ENCODE measurements around the gene BRAF.

Gene BRAF

DNA sequence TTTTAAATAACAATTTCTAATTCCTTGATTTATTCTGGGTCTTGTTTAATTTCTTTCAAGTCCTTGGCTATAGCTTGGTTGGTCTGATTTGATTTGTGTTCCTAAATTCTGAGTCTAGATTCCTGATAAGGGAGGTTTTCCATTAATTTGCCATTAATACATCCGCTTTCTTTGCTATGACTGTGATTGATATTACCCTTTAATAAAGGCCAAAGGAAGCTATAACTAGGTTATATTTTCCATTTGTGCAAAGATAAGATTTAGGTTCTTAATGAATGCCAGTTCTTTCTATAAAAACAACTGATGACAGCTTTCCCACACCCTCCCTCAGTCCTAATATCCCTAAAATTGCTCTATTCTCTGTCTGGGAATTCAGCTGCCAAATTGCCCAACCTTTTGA lies 200.0 kb downstream of the BRAF start:
- TF ChIP-seq, protein P1, sequence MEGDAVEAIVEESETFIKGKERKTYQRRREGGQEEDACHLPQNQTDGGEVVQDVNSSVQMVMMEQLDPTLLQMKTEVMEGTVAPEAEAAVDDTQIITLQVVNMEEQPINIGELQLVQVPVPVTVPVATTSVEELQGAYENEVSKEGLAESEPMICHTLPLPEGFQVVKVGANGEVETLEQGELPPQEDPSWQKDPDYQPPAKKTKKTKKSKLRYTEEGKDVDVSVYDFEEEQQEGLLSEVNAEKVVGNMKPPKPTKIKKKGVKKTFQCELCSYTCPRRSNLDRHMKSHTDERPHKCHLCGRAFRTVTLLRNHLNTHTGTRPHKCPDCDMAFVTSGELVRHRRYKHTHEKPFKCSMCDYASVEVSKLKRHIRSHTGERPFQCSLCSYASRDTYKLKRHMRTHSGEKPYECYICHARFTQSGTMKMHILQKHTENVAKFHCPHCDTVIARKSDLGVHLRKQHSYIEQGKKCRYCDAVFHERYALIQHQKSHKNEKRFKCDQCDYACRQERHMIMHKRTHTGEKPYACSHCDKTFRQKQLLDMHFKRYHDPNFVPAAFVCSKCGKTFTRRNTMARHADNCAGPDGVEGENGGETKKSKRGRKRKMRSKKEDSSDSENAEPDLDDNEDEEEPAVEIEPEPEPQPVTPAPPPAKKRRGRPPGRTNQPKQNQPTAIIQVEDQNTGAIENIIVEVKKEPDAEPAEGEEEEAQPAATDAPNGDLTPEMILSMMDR (IDR thresholded peaks at IDR 0.05; ENCODE audit: low read length): no peak
- no peak for TF ChIP-seq EZH2phosphoT487 (IDR thresholded peaks at IDR 0.05; ENCODE audit: low read length)
- no peak for TF ChIP-seq EZH2 (optimal IDR thresholded peaks at IDR 0.05; ENCODE audit: low read depth, low read length)

DNA sequence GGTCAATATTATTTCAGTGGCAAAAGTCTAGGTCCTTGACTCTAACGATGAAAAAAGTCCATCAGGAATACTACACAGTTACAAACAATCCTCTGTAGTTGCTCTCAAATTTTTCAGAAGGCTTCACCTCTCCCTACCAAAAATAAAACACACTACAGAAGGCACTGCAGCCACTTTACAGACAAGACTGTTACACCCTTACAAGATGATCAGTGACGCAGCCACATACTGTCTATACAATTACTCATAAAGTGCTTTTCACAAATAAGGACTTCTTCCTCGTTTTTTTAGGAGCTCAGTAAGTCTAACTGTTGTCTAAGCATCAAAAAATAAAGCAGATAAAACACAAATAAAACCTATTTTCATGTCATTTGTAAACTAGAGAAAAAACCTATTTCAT lies 201.2 kb downstream of the BRAF start:
- H4K20me1 ChIP-seq (ENCODE audit: insufficient read depth, low read length): no peaks in the 10 kb centered on the region
- H3K9me3 ChIP-seq (replicated peaks; ENCODE audit: insufficient read depth, low read length): no peaks in the 10 kb centered on the region
- H3K36me3 ChIP-seq (replicated peaks; ENCODE audit: insufficient read depth, low read length): no peaks in the 10 kb centered on the region
- H3K9me2 ChIP-seq (replicated peaks; ENCODE audit: insufficient read depth, low read length): no peaks in the 10 kb centered on the region
- H3K4me3 ChIP-seq (ENCODE audit: low read length): no peak overlapping the region
- H3K4me1 ChIP-seq (ENCODE audit: low read length): no peaks in the 10 kb centered on the region
- TF ChIP-seq, protein P1 (IDR thresholded peaks at IDR 0.05; ENCODE audit: low read length): no peak
- DNase-seq: no peak
- no peak overlapping the region for H2AFZ ChIP-seq (ENCODE audit: low read length)
- H3F3A ChIP-seq (ENCODE audit: insufficient read depth, low read length): no peaks in the 10 kb centered on the region
- no peaks in the 10 kb centered on the region for H3K79me2 ChIP-seq (ENCODE audit: low read length)
- H3K27me3 ChIP-seq (replicated peaks; ENCODE audit: insufficient read depth, low read length): no peaks in the 10 kb centered on the region
- H3K27ac ChIP-seq (ENCODE audit: low read length): no peak overlapping the region
- no peak overlapping the region for H3K4me2 ChIP-seq (ENCODE audit: low read depth, low read length)
- H3K9ac ChIP-seq (ENCODE audit: low read length): no peak overlapping the region

More for the DNA sequence above, 200.0 kb downstream of the BRAF start:
- H3K79me2 ChIP-seq (ENCODE audit: low read length): no peaks in the 10 kb centered on the region
- no peak overlapping the region for H3K27ac ChIP-seq (ENCODE audit: low read length)
- no peak overlapping the region for H2AFZ ChIP-seq (ENCODE audit: low read length)
- H3K4me2 ChIP-seq (ENCODE audit: low read depth, low read length): no peak overlapping the region
- no peak for DNase-seq
- no peaks in the 10 kb centered on the region for H3K9me2 ChIP-seq (replicated peaks; ENCODE audit: insufficient read depth, low read length)
- H3K9ac ChIP-seq (ENCODE audit: low read length): no peak overlapping the region
- H3K9me3 ChIP-seq (replicated peaks; ENCODE audit: insufficient read depth, low read length): no peaks in the 10 kb centered on the region
- H3K4me3 ChIP-seq (ENCODE audit: low read length): no peak overlapping the region
- no peaks in the 10 kb centered on the region for H3K36me3 ChIP-seq (replicated peaks; ENCODE audit: insufficient read depth, low read length)
- H3F3A ChIP-seq (ENCODE audit: insufficient read depth, low read length): no peaks in the 10 kb centered on the region
- no peaks in the 10 kb centered on the region for H4K20me1 ChIP-seq (ENCODE audit: insufficient read depth, low read length)
- no peaks in the 10 kb centered on the region for H3K4me1 ChIP-seq (ENCODE audit: low read length)
- no peaks in the 10 kb centered on the region for H3K27me3 ChIP-seq (replicated peaks; ENCODE audit: insufficient read depth, low read length)

DNA sequence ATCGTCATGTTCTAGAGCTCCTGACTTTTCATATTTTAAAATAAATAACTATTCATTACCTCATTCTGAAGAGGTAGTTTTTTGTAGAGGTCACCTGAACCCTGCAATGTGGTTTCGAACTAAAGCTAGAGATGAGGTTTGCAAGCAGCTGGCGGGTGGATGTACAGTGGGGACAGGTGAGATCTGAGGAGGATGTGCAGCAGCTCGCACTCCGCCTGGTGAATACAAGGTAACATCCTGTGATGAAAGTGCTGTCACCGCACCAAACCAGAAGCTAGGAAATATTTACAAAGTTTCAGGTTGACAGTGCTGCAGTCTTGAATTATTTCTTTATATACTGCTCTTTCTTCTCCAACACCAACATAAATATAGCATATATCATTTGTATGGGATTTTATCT lies 201.7 kb downstream of the BRAF start:
- Histone ChIP-seq H3K4me2 (ENCODE audit: low read depth, low read length) (no peak overlapping the region), H3K4me1 (ENCODE audit: low read length) (no peaks in the 10 kb centered on the region), H3K4me3 (ENCODE audit: low read length) (no peak overlapping the region), H3K36me3 (replicated peaks; ENCODE audit: insufficient read depth, low read length) (no peaks in the 10 kb centered on the region), H3K9ac (ENCODE audit: low read length) (no peak overlapping the region), H3K9me2 (replicated peaks; ENCODE audit: insufficient read depth, low read length) (no peaks in the 10 kb centered on the region), H3K9me3 (replicated peaks; ENCODE audit: insufficient read depth, low read length) (no peaks in the 10 kb centered on the region), H4K20me1 (ENCODE audit: insufficient read depth, low read length) (no peaks in the 10 kb centered on the region), H2AFZ (ENCODE audit: low read length) (no peak overlapping the region), H3F3A (ENCODE audit: insufficient read depth, low read length) (no peaks in the 10 kb centered on the region), H3K27me3 (replicated peaks; ENCODE audit: insufficient read depth, low read length) (no peaks in the 10 kb centered on the region), H3K27ac (ENCODE audit: low read length) (no peak overlapping the region), H3K79me2 (ENCODE audit: low read length) (no peaks in the 10 kb centered on the region)
- DNase-seq: no peak
- no peak for TF ChIP-seq EZH2phosphoT487 (IDR thresholded peaks at IDR 0.05; ENCODE audit: low read length)
- no peak for TF ChIP-seq EZH2 (optimal IDR thresholded peaks at IDR 0.05; ENCODE audit: low read depth, low read length)
- TF ChIP-seq, protein P1 (IDR thresholded peaks at IDR 0.05; ENCODE audit: low read length): no peak

All from MM.1S (cell line).